Stimulated activated naive CD8-positive, alpha-beta T cell treated with anti-CD3 and anti-CD28 coated beads, Interleukin-15, Interleukin-2, amounts not matched to agents 100 ng/mL and 50 ng/mL, for 24 hours (primary cell): Measurements from ENCODE around the gene IQSEC3.
"Not testable (repeated sequence)": the region's sequence is repeated elsewhere in the genome, so short reads cannot be mapped to it uniquely, and the experiment has no call there.

Source experiments
- H3K27ac Mint-ChIP-seq: one replicate; pipeline ENCODE4 v1.8.0; 2021; ENCODE audit warnings: mild to moderate bottlenecking, mixed read lengths
- H3K27me3 Mint-ChIP-seq: one replicate; pipeline ENCODE4 v1.8.0; 2021; ENCODE audit warnings: mixed read lengths
- H3K36me3 Mint-ChIP-seq: one replicate; pipeline ENCODE4 v1.8.0; 2021; ENCODE audit warnings: low read depth, mixed read lengths
- H3K4me1 Mint-ChIP-seq: one replicate; pipeline ENCODE4 v1.8.0; 2021; ENCODE audit warnings: low read depth, mixed read lengths
- H3K4me3 Mint-ChIP-seq: one replicate; pipeline ENCODE4 v1.8.0; 2021; ENCODE audit warnings: mild to moderate bottlenecking, mixed read lengths
- H3K9me3 Mint-ChIP-seq: one replicate; pipeline ENCODE4 v1.8.0; 2021; ENCODE audit warnings: mixed read lengths

The IQSEC3 gene

DNA sequence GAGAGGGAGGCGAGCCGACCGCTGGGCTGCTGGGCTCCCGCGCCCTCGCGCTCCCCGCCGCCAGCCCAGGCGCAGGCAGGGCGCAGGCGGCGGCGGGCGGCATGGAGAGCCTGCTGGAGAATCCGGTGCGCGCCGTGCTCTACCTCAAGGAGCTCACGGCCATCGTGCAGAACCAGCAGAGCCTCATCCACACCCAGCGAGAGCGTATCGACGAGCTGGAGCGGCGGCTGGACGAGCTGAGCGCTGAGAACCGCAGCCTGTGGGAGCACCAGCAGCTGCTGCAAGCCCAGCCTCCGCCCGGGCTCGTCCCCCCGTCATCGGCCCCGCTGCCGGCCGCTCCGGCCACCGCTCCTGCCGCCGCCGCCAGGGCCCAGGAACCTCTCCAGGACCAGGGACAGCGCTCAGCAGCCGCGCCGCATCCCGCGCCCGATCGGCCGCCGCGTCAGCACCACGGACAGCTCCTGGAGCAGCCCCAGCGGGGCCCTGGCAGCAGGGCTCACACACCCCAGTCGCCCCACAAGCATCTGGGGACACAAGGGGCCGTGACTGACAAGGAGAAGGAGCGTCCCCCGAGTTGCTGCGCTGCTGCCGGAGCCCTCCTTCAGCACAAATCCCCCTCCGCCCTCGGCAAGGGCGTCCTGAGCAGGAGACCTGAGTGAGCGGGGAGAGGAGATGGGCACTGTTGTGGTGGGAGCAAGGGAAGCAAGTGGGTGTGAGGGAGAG lies 376 bp downstream of the IQSEC3 start:
- peaks cover 48% of the 10 kb centered on the region for H3K27me3 Mint-ChIP-seq
- H3K36me3 Mint-ChIP-seq, H3K4me3 Mint-ChIP-seq, H3K27ac Mint-ChIP-seq, H3K4me1 Mint-ChIP-seq, H3K9me3 Mint-ChIP-seq: not testable (repeated sequence)

DNA sequence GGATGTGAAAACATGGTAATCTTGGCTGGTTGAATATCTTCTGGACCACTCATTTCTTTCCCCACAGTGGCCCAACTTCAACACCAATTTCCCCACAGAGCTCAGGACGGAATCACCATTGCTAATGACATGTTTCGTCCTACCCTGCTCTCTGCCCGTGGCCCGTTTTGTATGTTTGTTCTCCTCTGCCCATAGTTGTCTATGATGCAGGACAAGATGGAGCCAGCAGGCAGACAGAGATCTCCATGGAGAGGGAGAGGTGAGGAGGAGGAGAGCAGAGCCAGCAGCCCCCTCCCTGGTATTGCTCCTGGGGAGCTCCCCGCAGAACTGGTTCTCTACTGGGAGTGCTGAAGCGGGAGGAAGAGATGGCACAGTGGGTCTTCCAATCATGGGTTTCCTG lies 3.1 kb downstream of the IQSEC3 start:
- H3K4me1 Mint-ChIP-seq, H3K9me3 Mint-ChIP-seq, H3K27ac Mint-ChIP-seq, H3K4me3 Mint-ChIP-seq, H3K36me3 Mint-ChIP-seq: not testable (repeated sequence)
- H3K27me3 Mint-ChIP-seq = peaks cover 52% of the 10 kb centered on the region

DNA sequence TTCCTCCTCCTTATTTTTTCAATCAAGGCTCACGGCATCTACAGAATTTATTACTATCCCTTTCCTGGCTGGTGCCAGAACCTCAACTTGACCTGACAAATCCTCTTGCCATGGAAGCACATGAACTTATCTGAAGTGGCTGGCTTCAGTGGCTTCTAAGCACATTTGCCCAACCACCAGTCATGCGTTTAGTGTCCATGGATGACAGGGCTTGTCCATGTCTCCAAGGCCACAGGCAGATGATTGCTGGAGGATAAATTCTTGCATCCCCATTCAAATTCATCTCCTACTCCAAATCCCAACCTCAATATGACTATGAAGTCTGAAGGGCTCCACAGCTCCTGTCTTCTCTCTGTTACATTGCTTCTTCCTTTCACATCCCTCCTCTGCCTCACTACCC lies 4.0 kb downstream of the IQSEC3 start:
- H3K27me3 Mint-ChIP-seq = peaks cover 51% of the 10 kb centered on the region
- not testable (repeated sequence) for H3K9me3 Mint-ChIP-seq

DNA sequence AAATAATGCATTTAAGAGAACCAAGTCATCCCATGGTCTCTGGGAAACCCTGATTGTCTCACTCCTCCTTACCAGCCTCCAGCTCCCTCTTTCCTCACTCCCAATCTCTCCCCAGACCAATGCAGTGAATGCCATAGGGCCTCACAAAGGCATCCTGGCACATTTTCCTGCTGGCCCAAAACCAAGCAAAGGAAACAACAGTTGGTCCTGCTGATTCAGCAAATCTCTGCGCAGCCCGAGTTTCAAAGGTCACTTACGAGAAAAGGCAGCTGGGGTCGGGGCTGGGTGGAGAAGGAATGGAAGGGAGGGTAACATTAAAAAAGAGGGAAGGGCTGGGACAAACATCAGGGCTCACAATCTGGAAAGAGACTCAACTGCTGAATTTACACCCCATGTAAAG lies 5.5 kb downstream of the IQSEC3 start:
- not testable (repeated sequence) for H3K4me3 Mint-ChIP-seq, H3K9me3 Mint-ChIP-seq, H3K36me3 Mint-ChIP-seq, H3K27ac Mint-ChIP-seq, H3K4me1 Mint-ChIP-seq
- H3K27me3 Mint-ChIP-seq = peaks cover 63% of the 10 kb centered on the region

More for the DNA sequence above, 4.0 kb downstream of the IQSEC3 start:
- H3K36me3 Mint-ChIP-seq, H3K4me3 Mint-ChIP-seq, H3K27ac Mint-ChIP-seq, H3K4me1 Mint-ChIP-seq: not testable (repeated sequence)

DNA sequence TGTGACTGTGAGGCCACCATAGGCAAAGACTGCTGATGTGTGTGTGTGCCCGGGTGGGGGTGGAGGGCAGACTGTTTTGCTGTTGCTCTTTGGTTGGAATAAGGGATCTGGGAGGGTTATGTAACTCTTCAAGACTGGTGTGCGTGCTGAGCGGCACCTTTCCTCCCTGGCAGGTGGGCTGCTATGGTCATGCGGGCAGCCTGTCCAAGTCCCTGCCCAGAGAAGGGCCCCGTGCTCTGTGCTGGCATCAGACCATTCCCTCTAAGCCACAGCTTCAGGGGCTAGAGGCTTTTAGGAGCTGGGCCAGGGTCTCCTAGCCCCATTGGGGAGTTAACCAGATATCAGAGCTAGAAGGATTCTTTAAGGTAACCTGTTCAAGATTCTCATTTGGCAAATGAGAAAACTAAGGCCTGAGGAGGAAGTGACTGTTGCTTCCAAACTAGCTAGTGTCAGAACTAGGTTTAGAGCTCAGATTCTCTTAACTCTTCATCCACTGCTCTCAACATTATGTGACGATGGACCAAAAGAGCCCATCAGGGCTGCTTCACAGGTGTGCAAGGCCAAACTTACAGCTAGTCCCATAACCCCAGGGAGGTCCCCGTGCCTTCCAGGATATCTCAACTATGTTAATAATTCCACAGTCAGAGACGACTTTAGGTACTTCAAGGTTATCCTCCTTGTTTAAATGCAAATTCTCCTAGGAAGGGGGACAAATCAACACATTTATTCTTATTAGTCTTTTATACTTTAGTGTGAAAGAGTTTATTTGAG lies 8.0 kb downstream of the IQSEC3 start:
- not testable (repeated sequence) for H3K4me3 Mint-ChIP-seq, H3K9me3 Mint-ChIP-seq, H3K36me3 Mint-ChIP-seq, H3K4me1 Mint-ChIP-seq, H3K27ac Mint-ChIP-seq
- H3K27me3 Mint-ChIP-seq = peaks cover 65% of the 10 kb centered on the region

DNA sequence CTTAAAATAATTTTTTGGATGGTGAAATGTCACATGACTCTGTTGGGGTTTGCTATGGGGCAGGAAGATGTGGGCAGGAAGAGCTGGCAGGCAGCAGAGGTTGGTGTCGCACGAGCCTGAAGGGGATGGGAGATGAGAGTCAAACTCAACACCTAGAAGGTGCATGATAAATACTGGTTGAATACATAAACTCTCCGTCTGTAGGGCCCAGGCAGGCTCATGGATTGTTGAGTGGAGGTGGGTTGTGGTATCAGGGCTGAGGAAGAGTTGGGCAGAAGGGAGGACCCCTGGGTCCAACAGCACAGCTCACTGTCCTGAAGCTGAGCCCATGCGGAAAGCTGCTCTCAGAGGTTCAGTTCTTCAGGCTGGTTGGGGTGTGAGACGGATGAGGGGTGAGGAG lies 9.0 kb downstream of the IQSEC3 start:
- H3K36me3 Mint-ChIP-seq, H3K9me3 Mint-ChIP-seq, H3K27ac Mint-ChIP-seq, H3K4me3 Mint-ChIP-seq, H3K4me1 Mint-ChIP-seq: not testable (repeated sequence)
- peaks cover 65% of the 10 kb centered on the region for H3K27me3 Mint-ChIP-seq

DNA sequence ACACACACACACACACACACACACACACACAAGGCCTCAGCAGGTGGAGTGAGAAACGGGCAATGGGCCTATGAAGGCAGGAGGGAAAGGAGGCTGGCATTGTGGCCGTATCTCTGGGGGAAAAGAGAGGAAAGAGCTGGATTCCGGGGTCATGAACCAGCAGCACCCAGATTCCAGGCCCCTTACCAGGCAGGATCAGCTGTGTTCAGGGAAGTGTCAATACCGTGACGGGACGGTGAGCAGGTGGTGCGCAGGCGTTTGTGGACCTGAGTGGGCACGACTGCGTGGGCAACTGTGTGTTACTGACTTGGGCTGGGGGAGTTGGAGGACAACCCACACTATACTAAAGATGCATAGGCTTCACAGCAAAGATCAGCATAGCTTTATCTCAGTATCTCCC lies 9.5 kb downstream of the IQSEC3 start:
- not testable (repeated sequence) for H3K36me3 Mint-ChIP-seq, H3K4me3 Mint-ChIP-seq, H3K9me3 Mint-ChIP-seq, H3K4me1 Mint-ChIP-seq, H3K27ac Mint-ChIP-seq
- peaks cover 64% of the 10 kb centered on the region for H3K27me3 Mint-ChIP-seq

DNA sequence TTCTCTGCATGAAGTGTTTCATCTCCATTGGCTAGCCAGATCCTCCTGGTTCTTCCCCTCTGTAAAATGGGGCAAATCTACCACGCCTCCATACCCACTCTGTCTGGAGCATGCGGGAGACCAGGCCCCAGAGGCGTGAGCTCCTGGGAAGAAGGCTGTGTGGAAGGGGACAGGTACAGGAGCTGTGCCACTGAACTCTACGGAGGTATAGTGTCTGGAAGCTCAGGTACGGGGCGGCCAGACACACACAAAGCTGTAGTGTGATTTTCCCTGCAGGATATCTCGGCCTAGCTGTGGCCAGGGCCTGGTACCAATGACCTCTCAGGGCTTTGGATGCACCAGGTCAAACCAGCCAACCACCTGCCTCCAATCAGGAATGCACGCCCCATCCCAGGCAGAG lies 10.0 kb downstream of the IQSEC3 start:
- H3K36me3 Mint-ChIP-seq, H3K4me1 Mint-ChIP-seq, H3K9me3 Mint-ChIP-seq, H3K27ac Mint-ChIP-seq, H3K4me3 Mint-ChIP-seq: not testable (repeated sequence)
- peaks cover 64% of the 10 kb centered on the region for H3K27me3 Mint-ChIP-seq

DNA sequence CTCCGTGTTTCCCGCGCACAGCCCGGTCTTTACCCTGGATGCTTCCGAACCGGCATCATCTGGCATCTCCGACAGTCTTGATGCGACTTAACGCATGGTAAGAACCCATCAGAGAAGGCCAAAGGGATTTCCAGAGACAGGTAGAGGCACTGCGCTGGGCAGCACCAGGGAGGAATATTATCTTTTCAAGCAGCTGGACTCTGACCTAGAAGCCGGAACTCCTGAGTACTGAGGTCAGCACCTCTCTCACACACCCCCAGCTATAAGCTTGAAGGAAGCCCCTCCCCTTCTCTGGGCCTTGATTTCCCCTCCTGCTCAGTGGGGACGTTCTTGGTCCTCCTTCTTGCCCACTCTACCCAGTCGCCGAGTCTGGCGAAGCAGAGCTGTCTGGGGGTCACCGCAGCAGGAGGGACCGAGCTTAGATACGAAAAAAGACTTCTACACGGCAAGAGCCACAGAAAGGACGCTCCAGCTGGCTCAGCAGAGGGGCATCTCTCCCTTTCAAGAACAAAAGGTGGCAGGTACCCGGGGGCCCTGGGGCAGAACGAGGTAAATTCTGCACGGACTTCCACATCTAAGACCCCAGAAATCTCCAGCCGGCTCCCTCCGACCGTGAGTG lies 10.6 kb downstream of the IQSEC3 start:
- not testable (repeated sequence) for H3K27ac Mint-ChIP-seq
- H3K27me3 Mint-ChIP-seq = peaks cover 66% of the 10 kb centered on the region

DNA sequence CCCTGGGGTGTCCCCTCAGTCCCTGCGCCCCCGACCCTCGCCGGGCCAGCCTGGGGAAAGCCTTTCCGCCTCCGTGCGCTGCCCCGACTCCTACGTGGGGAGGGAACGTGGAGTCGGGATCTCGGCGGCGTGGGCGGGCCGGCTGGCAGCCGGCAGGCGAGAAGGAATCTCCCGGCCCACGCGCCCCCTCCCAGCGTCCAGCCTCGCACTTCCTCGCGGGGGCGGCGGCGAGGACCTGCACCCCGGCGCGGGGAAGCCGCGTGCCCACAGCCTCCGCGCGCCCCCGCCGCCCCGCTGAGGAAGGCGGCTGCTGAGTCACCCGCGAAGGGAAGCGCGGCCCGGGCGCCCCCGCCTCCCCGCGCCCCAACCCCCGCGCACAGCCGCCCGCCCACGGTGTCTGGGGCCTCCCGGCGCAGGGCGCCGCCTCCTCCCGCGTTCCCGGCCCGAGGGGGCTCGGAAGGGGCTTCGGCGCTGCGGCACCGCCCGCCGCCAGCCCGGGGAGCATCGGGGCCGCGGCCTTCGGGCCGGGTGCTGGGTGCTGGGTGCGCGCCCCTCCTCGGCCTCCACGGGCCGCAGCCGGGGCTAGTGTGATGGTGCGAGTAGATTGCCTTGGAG lies 11.3 kb downstream of the IQSEC3 start:
- H3K4me1 Mint-ChIP-seq, H3K27ac Mint-ChIP-seq, H3K36me3 Mint-ChIP-seq, H3K4me3 Mint-ChIP-seq, H3K9me3 Mint-ChIP-seq: not testable (repeated sequence)
- H3K27me3 Mint-ChIP-seq = peaks cover 68% of the 10 kb centered on the region

More for the DNA sequence above, 10.6 kb downstream of the IQSEC3 start:
- H3K4me3 Mint-ChIP-seq, H3K4me1 Mint-ChIP-seq, H3K9me3 Mint-ChIP-seq, H3K36me3 Mint-ChIP-seq: not testable (repeated sequence)

DNA sequence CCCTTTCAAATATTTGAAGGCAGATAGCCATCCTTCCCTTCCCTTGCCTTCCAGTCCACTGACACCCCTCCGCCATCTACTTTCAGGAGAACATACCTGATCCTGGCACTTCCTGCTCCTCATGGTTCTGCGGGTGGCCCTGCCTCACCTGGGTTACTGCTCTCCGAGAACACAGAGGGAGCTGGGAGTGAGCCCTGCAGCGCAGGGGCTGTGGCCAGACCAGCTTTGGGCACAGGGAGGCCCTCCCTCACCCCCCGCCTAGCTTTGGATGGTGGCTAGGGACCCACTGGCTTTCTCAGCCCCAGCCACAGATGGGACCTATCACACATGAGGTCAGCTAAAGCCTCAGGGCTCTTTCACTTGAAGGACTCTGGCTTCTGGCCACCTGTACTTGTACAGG lies 12.4 kb downstream of the IQSEC3 start:
- no peaks in the 10 kb centered on the region for H3K36me3 Mint-ChIP-seq
- no peak overlapping the region for H3K27ac Mint-ChIP-seq
- no peak overlapping the region for H3K4me3 Mint-ChIP-seq
- no peaks in the 10 kb centered on the region for H3K4me1 Mint-ChIP-seq
- H3K9me3 Mint-ChIP-seq = no peaks in the 10 kb centered on the region
- H3K27me3 Mint-ChIP-seq = peaks cover 66% of the 10 kb centered on the region

DNA sequence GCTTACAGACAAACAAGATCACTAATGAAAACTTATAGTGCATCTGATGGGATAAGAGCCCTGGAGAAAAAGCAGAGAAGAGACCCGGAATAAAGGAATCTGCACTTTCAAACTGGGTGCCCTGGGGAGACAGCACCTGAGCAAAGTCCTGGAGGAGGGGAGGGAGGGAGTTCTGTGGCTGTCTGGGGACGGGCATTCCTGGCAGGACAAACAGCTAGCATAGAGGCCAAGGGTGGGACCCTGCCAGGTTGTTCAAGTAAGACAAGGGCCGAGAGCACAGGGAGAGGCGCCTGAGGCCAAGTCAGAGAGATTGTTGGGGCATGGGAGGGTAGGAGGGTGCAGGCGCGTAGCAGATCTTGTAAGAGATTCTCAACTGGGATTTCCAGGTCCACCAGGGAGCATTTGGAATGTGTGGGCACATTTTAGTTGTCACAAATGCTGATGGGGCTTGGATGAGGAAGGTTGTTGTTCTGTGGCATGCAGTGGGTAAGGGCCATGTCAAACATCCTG lies 14.2 kb downstream of the IQSEC3 start:
- Mint-ChIP-seq H3K4me1 (no peaks in the 10 kb centered on the region), H3K27ac (no peak overlapping the region), H3K9me3 (no peaks in the 10 kb centered on the region), H3K4me3 (no peak overlapping the region), H3K27me3 (peaks cover 52% of the 10 kb centered on the region), H3K36me3 (no peaks in the 10 kb centered on the region)

DNA sequence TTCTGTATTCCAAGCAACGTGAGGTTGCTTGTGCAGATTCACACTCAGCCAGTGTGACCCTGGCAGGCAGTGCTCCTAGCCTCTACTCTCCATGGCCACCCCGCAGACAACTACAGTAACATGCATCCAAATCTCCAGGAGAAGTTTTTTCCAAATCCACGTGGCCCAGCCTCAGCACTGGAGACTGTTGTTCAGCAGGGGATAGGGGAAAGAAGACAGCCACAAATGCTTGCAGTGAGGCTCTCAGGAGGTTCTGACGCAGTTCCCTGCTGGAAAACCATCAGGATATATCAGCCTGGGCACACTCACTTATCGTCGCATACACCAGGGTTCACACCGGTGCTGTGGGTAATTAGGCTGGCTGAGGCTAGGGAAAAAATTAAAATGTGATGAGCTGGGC lies 16.2 kb downstream of the IQSEC3 start:
- Mint-ChIP-seq H3K27me3 (peaks cover 38% of the 10 kb centered on the region), H3K4me3 (no peak overlapping the region), H3K36me3 (no peaks in the 10 kb centered on the region), H3K27ac (no peak overlapping the region), H3K9me3 (no peaks in the 10 kb centered on the region), H3K4me1 (no peaks in the 10 kb centered on the region)

DNA sequence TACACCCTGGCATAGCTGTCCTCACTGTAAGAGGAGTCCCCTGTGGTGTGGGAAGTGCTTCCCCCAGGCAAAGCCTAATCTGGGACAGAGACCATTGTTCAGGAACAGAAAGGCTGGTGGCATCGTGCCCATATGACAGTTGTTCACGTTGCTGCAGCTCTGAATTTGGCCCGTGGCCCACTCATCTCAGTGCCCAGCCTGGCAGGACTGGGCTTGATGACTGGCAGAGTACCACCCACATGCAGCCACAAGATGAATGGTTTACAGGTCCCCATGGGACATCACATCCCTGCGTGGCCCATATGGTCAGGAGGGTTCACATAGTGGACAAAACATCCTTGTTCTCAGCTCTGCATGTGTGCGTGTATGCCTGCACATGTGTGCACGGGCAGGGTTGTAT lies 17.5 kb downstream of the IQSEC3 start:
- H3K4me3 Mint-ChIP-seq = no peak overlapping the region
- peaks cover 31% of the 10 kb centered on the region for H3K27me3 Mint-ChIP-seq
- H3K9me3 Mint-ChIP-seq = no peaks in the 10 kb centered on the region
- no peaks in the 10 kb centered on the region for H3K36me3 Mint-ChIP-seq
- H3K27ac Mint-ChIP-seq = no peak overlapping the region
- no peaks in the 10 kb centered on the region for H3K4me1 Mint-ChIP-seq

DNA sequence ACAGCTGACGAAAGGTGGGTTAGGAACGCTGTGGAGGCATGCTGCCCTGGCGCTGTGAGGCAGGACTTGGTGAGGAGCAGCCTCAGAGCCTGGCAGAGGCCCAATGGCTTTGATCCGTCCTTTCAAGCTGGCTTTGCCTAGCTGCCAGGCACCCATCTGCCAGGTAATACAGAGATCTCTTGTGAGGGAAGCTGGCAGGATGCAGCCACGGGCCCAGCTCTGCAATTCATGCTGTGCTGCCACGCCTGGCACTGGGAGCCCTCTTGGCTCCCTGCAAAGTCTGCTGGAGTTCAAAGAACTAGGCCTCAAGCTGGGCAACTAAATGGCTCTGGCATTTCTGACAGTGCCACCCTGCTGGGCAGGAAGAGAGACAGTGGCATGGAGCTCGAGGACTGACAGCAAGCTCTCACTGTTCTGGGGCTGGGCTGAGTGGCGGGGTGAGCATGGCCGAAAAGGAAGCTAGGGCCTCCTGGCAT lies 18.7 kb downstream of the IQSEC3 start:
- Mint-ChIP-seq H3K9me3 (peaks cover 10% of the 10 kb centered on the region), H3K27me3 (peaks cover 20% of the 10 kb centered on the region), H3K4me1 (no peaks in the 10 kb centered on the region), H3K4me3 (no peak overlapping the region), H3K27ac (no peak overlapping the region), H3K36me3 (no peaks in the 10 kb centered on the region)
